Endothelial cell of umbilical vein (primary cell): ENCODE results near the gene ZNG1B. TPM values are rescaled to one million over a fixed set of nuclear protein-coding genes. Genes with fewer than 3 reads are reported as not detected.
"Not testable (repeated sequence)": the region's sequence is repeated elsewhere in the genome, so short reads cannot be mapped to it uniquely, and the experiment has no call there.

Experiments used
- BruUV-seq: library from RNA; stranded (reverse); fragments of 400-500 nt; replicated peaks from 2 replicates; lab custom pipeline; 2021; lab: Mats Ljungman, UMichigan
- CTCF ChIA-PET: fragments of 300-600, 350-600 bp; sonication (Branson Sonifier 250); formaldehyde crosslinking; loops from one replicate; lab custom pipeline; 2021; ENCODE audit warnings: antibody characterized with exemption, inconsistent platforms; lab: Charles Lee
- POLR2A ChIA-PET: fragments of 300-600, 350-600 bp; sonication (Branson Sonifier 250); formaldehyde crosslinking; loops from one replicate; lab custom pipeline; 2021; ENCODE audit warnings: antibody characterized with exemption, inconsistent platforms; lab: Charles Lee
- DNase-seq: peaks from one replicate; pipeline ENCODE4 v3.0.0-alpha.2; 2011; ENCODE audit warnings: low read depth, low spot score
- FAIRE-seq: peaks from 2 replicates; lab custom pipeline; 2011; peaks lifted over from hg19 to GRCh38; lab: Jason Lieb, UNC
- H2AFZ ChIP-seq: 2 replicates; pipeline ENCODE4 v1.6.0; 2012; ENCODE audit warnings: low read depth, low read length, control low read depth, inconsistent platforms
- H3K27ac ChIP-seq: 2 replicates; pipeline ENCODE4 v1.5.1; 2011; ENCODE audit warnings: low read depth, mild to moderate bottlenecking, control low read depth, low read length, moderate library complexity; ENCODE audit not compliant: insufficient read depth
- H3K27me3 ChIP-seq, 2 experiments: 2 replicates each; pipeline versions ENCODE4 v1.6.0 to v1.6.1; 2011; ENCODE audit warnings: low read length in 2 of 2, mixed read lengths in 1 of 2; ENCODE audit not compliant: control insufficient read depth in 2 of 2, insufficient read depth in 2 of 2
- H3K36me3 ChIP-seq, 2 experiments: 2 replicates in 1 of 2; 3 replicates in 1 of 2; pipeline ENCODE4 v1.5.1; 2011; ENCODE audit warnings: low read length in 2 of 2, mild to moderate bottlenecking in 1 of 2, moderate library complexity in 1 of 2; ENCODE audit not compliant: control insufficient read depth in 2 of 2, insufficient read depth in 2 of 2; ENCODE audit errors: extremely low read depth in 1 of 2
- H3K4me1 ChIP-seq: 3 replicates; pipeline ENCODE4 v1.5.1; 2011; ENCODE audit warnings: mild to moderate bottlenecking, low read length; ENCODE audit not compliant: control insufficient read depth, insufficient read depth; ENCODE audit errors: extremely low read depth
- H3K4me2 ChIP-seq: 2 replicates; pipeline ENCODE4 v1.6.1; 2011; ENCODE audit warnings: low read length, control low read depth, mixed read lengths; ENCODE audit not compliant: insufficient read depth
- H3K4me3 ChIP-seq, 3 experiments: fragments of 200-600 bp in 1 of 3; sonication (generic), shearing (Covaris generic) in 1 of 3; replicated peaks in 1 of 3; 2 replicates each; pipeline ENCODE4 v1.5.1; 2011 to 2016; ENCODE audit warnings: control low read depth in 3 of 3, low read length in 3 of 3, mild to moderate bottlenecking in 2 of 3, inconsistent platforms in 1 of 3, low read depth in 1 of 3, moderate library complexity in 1 of 3; ENCODE audit not compliant: insufficient read depth in 1 of 3
- H3K79me2 ChIP-seq: 2 replicates; pipeline ENCODE4 v1.6.0; 2012; ENCODE audit warnings: low read length, inconsistent platforms; ENCODE audit not compliant: control insufficient read depth, insufficient read depth
- H3K9ac ChIP-seq: replicated peaks from 2 replicates; pipeline ENCODE3; 2011; ENCODE audit warnings: low read length, control low read depth; ENCODE audit not compliant: insufficient read depth; ENCODE audit errors: extremely low read depth
- H3K9me1 ChIP-seq: replicated peaks from 3 replicates; pipeline ENCODE4 v1.6.0; 2011; ENCODE audit warnings: mild to moderate bottlenecking, low read length; ENCODE audit not compliant: control insufficient read depth, insufficient read depth; ENCODE audit errors: extremely low read depth
- H3K9me3 ChIP-seq: replicated peaks from 2 replicates; pipeline ENCODE4 v1.5.1; 2012; ENCODE audit warnings: low read length, inconsistent platforms; ENCODE audit not compliant: control insufficient read depth, insufficient read depth
- H4K20me1 ChIP-seq: replicated peaks from 2 replicates; pipeline ENCODE3; 2011; ENCODE audit warnings: mild to moderate bottlenecking, low read length; ENCODE audit not compliant: control insufficient read depth, insufficient read depth; ENCODE audit errors: extremely low read depth
- dilution Hi-C: fragments of 300-500 bp; cut with MboI; formaldehyde crosslinking; loops from one replicate; pipeline ENCODE4 v1.15.0; 2019; ENCODE audit warnings: low sequenced_read_pairs; ENCODE audit not compliant: extremely low pct_ligation_motif_present
- intact Hi-C: fragments of 100-400 bp; cut with micrococcal nuclease; formaldehyde crosslinking; loops from one replicate; pipeline ENCODE4 v1.10.0; 2022
- polyA plus RNA-seq, 4 experiments: library from polyadenylated mRNA; depleted of rRNA in 3 of 4; stranded (reverse) in 3 of 4; unstranded in 1 of 4; fragments of >200 nt; gene quantifications; 2 replicates each; pipeline versions ENCODE4 v1.2.1 to v1.2.3, GENCODE V29; 2011 to 2012; ENCODE audit warnings: missing spikeins in 1 of 4
- total RNA-seq: library from RNA; stranded (reverse); gene quantifications from 2 replicates; pipeline ENCODE4 v1.2.3, GENCODE V29; 2021

ZNG1B gene
- total and polyA plus RNA-seq, 2 donors (not counting 3 experiments of a cell fraction or from before 2014, with no cell fraction given): 12.6 to 31.3 TPM

- H3K36me3 ChIP-seq, POLR2A ChIA-PET, intact Hi-C loops, H3K4me3 ChIP-seq, BruUV-seq, H4K20me1 ChIP-seq, H3K9ac ChIP-seq, H3K9me1 ChIP-seq, H3K79me2 ChIP-seq, FAIRE-seq, dilution Hi-C loops, H3K4me2 ChIP-seq, DNase-seq, H3K27ac ChIP-seq, H3K27me3 ChIP-seq, H3K9me3 ChIP-seq, CTCF ChIA-PET, H3K4me1 ChIP-seq, H2AFZ ChIP-seq: not testable (repeated sequence)
These were observed 91.4 kb downstream of the ZNG1B start for GRCh38 chr2:113528904-113529303.

DNA sequence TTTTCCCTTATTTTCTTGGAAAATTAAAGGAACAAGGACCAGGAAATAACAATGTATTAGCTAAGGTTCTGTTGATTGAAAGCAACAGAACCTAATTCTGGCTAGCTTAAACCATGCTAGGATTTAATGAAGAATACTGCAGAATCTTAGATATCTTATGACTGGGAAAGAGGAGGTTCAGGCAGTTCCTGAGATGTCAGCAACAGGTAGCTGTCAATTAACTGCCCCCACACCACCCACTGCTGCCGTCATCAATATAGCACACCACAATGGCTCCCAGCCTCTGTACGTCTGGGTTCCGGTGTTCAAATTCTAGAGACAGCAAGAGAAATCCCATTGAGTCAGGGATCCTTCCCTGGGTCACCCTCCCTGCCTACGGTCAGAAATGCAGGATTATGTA, 95.5 kb downstream of the ZNG1B start:
- CTCF ChIA-PET, intact Hi-C loops, H3K27ac ChIP-seq: not testable (repeated sequence)

DNA sequence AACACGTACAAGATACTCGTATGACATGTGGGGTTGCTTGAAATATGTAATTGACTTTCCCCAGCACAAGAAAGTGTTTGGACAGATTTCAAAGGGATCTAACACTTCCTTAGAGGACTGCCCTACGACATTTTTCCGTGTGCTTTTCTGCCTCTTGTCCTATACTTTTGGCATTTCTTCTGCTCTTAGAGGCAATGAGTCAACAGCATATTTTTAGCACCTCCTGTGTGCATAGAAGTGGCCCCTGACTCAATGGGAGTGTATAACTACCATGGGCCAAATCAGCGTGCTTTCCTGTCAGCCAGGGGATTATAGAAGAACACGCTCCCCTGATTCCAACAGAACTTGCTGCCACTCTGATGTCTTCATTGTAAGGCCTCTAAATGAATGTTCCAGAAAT, 99.1 kb downstream of the ZNG1B start:
- CTCF ChIA-PET, intact Hi-C loops: not testable (repeated sequence)

More for the DNA sequence above, 95.5 kb downstream of the ZNG1B start:
- H3K79me2 ChIP-seq, H3K4me3 ChIP-seq, H2AFZ ChIP-seq, DNase-seq, H3K4me2 ChIP-seq, H3K9me3 ChIP-seq, H3K36me3 ChIP-seq, H4K20me1 ChIP-seq, H3K9me1 ChIP-seq, BruUV-seq, dilution Hi-C loops, POLR2A ChIA-PET, H3K4me1 ChIP-seq, FAIRE-seq, H3K27me3 ChIP-seq, H3K9ac ChIP-seq: not testable (repeated sequence)

GRCh38 chr2:113540834-113541203, 103.3 kb downstream of the ZNG1B start:
- CTCF ChIA-PET, H3K9me1 ChIP-seq, DNase-seq, FAIRE-seq, H3K36me3 ChIP-seq, dilution Hi-C loops, intact Hi-C loops, H4K20me1 ChIP-seq, H3K27ac ChIP-seq, H3K9me3 ChIP-seq, H3K4me2 ChIP-seq, H3K9ac ChIP-seq, H3K4me3 ChIP-seq, H3K79me2 ChIP-seq, BruUV-seq, POLR2A ChIA-PET, H3K4me1 ChIP-seq, H2AFZ ChIP-seq: not testable (repeated sequence)
- peaks cover 4 to 11% of the 10 kb centered on the region in 2 experiments for H3K27me3 ChIP-seq

More for the DNA sequence above, 99.1 kb downstream of the ZNG1B start:
- H3K9me3 ChIP-seq, H3K9ac ChIP-seq, H4K20me1 ChIP-seq, H3K4me1 ChIP-seq, DNase-seq, POLR2A ChIA-PET, BruUV-seq, FAIRE-seq, H2AFZ ChIP-seq, H3K9me1 ChIP-seq, H3K27ac ChIP-seq, H3K27me3 ChIP-seq, H3K4me2 ChIP-seq, H3K79me2 ChIP-seq, dilution Hi-C loops, H3K36me3 ChIP-seq, H3K4me3 ChIP-seq: not testable (repeated sequence)
